Activated T-helper 1 cell treated with anti-CD3 and anti-CD28 coated beads, Interleukin-2, amount 50 U/mL, for 16 hours (primary cell): ENCODE results near the gene UCK2.

ENCODE experiments used
- DNase-seq, 2 donors: peaks; one replicate each; pipeline ENCODE4 v3.0.0-alpha.2; 2020; ENCODE audit warnings: low read depth in 1 of 2, low spot score in 1 of 2

Gene UCK2

GRCh38 chr1:165854101-165854845 lies 26.9 kb downstream of the UCK2 start:
- no peak for DNase-seq

GRCh38 chr1:165855010-165855838 lies 27.8 kb downstream of the UCK2 start:
- DNase-seq: no peak

- no peak for DNase-seq
Observed at GRCh38 chr1:165856021-165856420, 28.6 kb downstream of the UCK2 start.

GRCh38 chr1:165856606-165857005 lies 29.2 kb downstream of the UCK2 start:
- DNase-seq: no peak

GRCh38 chr1:165857046-165857801 lies 29.8 kb downstream of the UCK2 start:
- no peak for DNase-seq

GRCh38 chr1:165858364-165858823 lies 31.0 kb downstream of the UCK2 start:
- no peak for DNase-seq

- no peak for DNase-seq
Observed at GRCh38 chr1:165858967-165859845, 31.8 kb downstream of the UCK2 start.

- DNase-seq: no peak
Observed at GRCh38 chr1:165860065-165860464, 32.7 kb downstream of the UCK2 start.

GRCh38 chr1:165861911-165862310 lies 34.5 kb downstream of the UCK2 start:
- DNase-seq: no peak

- no peak for DNase-seq
Observed at GRCh38 chr1:165862448-165862847, 35.0 kb downstream of the UCK2 start.

- DNase-seq: no peak
Observed at GRCh38 chr1:165863346-165863745, 35.9 kb downstream of the UCK2 start.

- DNase-seq: no peak
Observed at GRCh38 chr1:165865633-165866340, 38.4 kb downstream of the UCK2 start.

- DNase-seq: no peak
Observed at GRCh38 chr1:165869343-165869742, 41.9 kb downstream of the UCK2 start.

GRCh38 chr1:165871311-165872067 lies 44.1 kb downstream of the UCK2 start:
- DNase-seq: peak in 1 of 2 donors; percentile 10

- no peak for DNase-seq
Observed at GRCh38 chr1:165873481-165873880, 46.1 kb downstream of the UCK2 start.

GRCh38 chr1:165874643-165875042 lies 47.2 kb downstream of the UCK2 start:
- no peak for DNase-seq

GRCh38 chr1:165875171-165875570 lies 47.8 kb downstream of the UCK2 start:
- DNase-seq: no peak

- DNase-seq: no peak
Observed at GRCh38 chr1:165875604-165876003, 48.2 kb downstream of the UCK2 start.

GRCh38 chr1:165876121-165876520 lies 48.7 kb downstream of the UCK2 start:
- DNase-seq: no peak
